ENCODE measurements around the gene KRTAP9-6.

GRCh38 chr17:41307647-41308046 is 42.5 kb downstream of the KRTAP9-6 start:
- TF ChIP-seq GATA3 (IDR thresholded peaks at IDR 0.05; ENCODE audit: low read depth, low read length): no peak
- TF ChIP-seq GATA2 (IDR thresholded peaks at IDR 0.05; ENCODE audit: low read depth, low read length): no peak

Measured in SH-SY5Y (cell line).